Testis (tissue), 5 donors: ENCODE results near the gene SYTL1. TPM values are rescaled to one million over a fixed set of nuclear protein-coding genes. Genes with fewer than 3 reads are reported as not detected.

Source experiments
- DNase-seq: peaks from one replicate; pipeline ENCODE4 v3.0.0-alpha.2; 2019
- H3K27ac ChIP-seq, 2 donors: fragments of 200-600 bp; sonication (generic); one replicate each; pipeline ENCODE4 v1.5.1; 2019
- H3K27me3 ChIP-seq: fragments of 200-600 bp; sonication (generic); one replicate; pipeline ENCODE4 v1.5.1; 2019
- H3K36me3 ChIP-seq: fragments of 200-600 bp; sonication (generic); one replicate; pipeline ENCODE4 v1.5.1; 2017; ENCODE audit warnings: low read depth; ENCODE audit errors: missing control alignments
- H3K4me1 ChIP-seq: fragments of 200-600 bp; sonication (generic); one replicate; pipeline ENCODE4 v1.5.1; 2019
- H3K4me3 ChIP-seq, 2 donors: fragments of 200-600 bp; sonication (generic); one replicate each; pipeline ENCODE4 v1.5.1; 2017 to 2019
- H3K9me3 ChIP-seq: fragments of 200-600 bp; sonication (generic); one replicate; pipeline ENCODE4 v1.5.1; 2017
- CTCF ChIP-seq, 3 experiments: fragments of 450-650 bp in 2 of 3; fragments of 200-600 bp in 1 of 3; sonication (generic) in 1 of 3; IDR thresholded peaks; one replicate each; pipeline ENCODE4 v1.5.1; 2016 to 2019; ENCODE audit warnings: antibody characterized with exemption in 3 of 3, mild to moderate bottlenecking in 2 of 3, moderate library complexity in 1 of 3
- POLR2A ChIP-seq: fragments of 450-650 bp; IDR thresholded peaks from one replicate; pipeline ENCODE4 v1.6.1; 2017; ENCODE audit warnings: antibody characterized with exemption, mild to moderate bottlenecking, moderate library complexity
- WGBS, 2 donors: methylation state at CpG; one replicate each; pipeline ENCODE4 v1.1.5; 2018; 5-methylcytosine and 5-hydroxymethylcytosine counted together
- intact Hi-C: fragments of 100-400 bp; cut with DNase I; formaldehyde crosslinking; loops from one replicate; pipeline ENCODE4 v1.15.1; 2023; ENCODE audit warnings: low total_unique reads
- long read RNA-seq, 2 donors: transcript quantifications; one replicate each; lab custom pipeline, GENCODE V29; 2026
- polyA plus RNA-seq: library from polyadenylated mRNA; stranded (reverse); fragments of 350-450 nt; fragmentation: Illumina TruSeq; extraction: RNeasy Lipid Tissue Mini Kit (QIAGEN cat#74804); gene quantifications from one replicate; pipeline ENCODE4 v1.2.3, GENCODE V29; 2014; ENCODE audit warnings: low read depth, low replicate concordance; ENCODE audit not compliant: insufficient read depth
- total RNA-seq, 2 donors: library from RNA; depleted of rRNA; stranded (reverse); fragments of >200 nt; gene quantifications; one replicate each; pipeline ENCODE4 v1.2.3, GENCODE V29; 2016

SYTL1 gene
- 1 to 10 TPM; 2.3 to 5.4 TPM for total RNA-seq
- polyA plus RNA-seq: 6.0 TPM
- long read RNA-seq, donor 1, partial matches to known transcripts: 0 of 2 reads
- long read RNA-seq, donor 1, other reads (novel, unspliced or antisense): 0 of 2 reads
- long read RNA-seq, donor 2: 0 reads

DNA sequence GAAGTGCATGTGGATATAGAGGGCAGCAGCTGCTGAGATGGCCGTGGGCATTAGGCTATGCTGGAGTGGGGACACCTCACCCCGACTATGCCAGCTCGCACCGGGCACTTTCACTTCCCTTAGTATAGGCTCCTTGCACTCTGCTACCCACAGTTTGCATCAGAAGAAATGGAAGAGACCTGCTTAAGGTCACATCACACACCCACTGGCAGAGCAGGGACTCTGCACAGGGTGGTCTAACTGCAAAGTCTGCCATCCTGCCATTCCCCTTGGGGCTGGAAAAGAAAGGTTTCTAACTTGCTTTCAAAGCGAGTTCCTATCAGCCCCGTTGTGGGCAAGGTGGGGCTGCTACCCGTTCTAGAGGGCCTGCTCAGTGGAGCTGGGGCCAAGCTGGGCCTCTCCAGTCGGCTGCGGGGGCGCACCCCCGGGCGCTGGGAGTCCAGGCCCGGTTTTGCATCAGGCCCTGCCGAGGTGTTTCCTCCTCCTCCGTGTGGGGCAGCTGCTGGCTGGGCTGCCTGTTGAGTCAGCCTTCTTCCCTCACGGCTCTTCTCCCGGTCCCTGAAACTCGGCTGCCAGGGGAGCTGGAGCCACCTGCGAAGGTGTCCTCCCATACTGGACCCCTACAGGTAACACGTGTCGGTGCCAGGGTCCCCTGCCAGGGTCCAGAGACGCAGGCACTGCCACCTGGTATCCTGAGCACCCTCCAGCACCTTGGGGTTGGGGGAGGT is at the start of gene SYTL1:
SYTL1 (plus strand) TSS at position 498 of the 728 bp plus-strand sequence. CDS start 3,313 bp downstream, outside the sequence.
- intact Hi-C loops: no loop called here
- H3K27me3 ChIP-seq: no peaks in the 10 kb centered on the region
- no peak for DNase-seq
- no peaks in the 10 kb centered on the region for H3K9me3 ChIP-seq
- no peak within 1 kb of the TSS for H3K4me3 ChIP-seq
- no peaks in the 10 kb centered on the region for H3K36me3 ChIP-seq
- no peak within 1 kb of the TSS for H3K27ac ChIP-seq
- WGBS, 2 donors: 50 to 63% methylated on average over 16 to 22 of the region's 22 CpGs
- no peak for TF ChIP-seq CTCF (IDR thresholded peaks at IDR 0.05)
- TF ChIP-seq POLR2A: no peak
- H3K4me1 ChIP-seq: peaks cover 5% of the 10 kb centered on the region

DNA sequence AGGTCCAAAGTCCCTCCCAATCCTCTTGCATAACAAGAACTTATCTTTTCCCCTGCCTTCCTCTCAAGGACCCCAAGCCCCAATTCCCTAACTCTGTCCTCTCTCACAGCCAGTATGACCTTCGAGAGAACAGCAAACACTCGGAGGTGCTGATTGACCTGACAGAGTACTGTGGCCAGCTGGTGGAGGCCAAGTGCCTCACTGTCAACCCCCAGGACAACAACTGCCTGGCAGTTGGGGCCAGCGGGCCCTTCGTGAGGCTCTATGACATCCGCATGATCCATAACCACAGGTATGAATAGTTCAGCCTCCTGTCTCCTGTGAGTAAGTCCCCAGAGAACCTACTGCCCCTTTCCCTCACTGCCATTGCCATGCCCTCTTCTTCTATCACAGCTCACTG is 49.7 kb upstream of the SYTL1 start:
- 86 to 90% methylated on average over 5 of the region's 5 CpGs for WGBS, 2 donors
- Histone ChIP-seq H3K27ac (no peak overlapping the region), H3K36me3 (no peaks in the 10 kb centered on the region), H3K4me1 (no peaks in the 10 kb centered on the region), H3K4me3 (no peak overlapping the region), H3K9me3 (no peaks in the 10 kb centered on the region), H3K27me3 (no peaks in the 10 kb centered on the region)
- no peak for TF ChIP-seq POLR2A
- no peak for TF ChIP-seq CTCF (IDR thresholded peaks at IDR 0.05)
- intact Hi-C loops: no loop called here
- DNase-seq: no peak

GRCh38 chr1:27293915-27294314 is 47.9 kb upstream of the SYTL1 start:
- no peak for DNase-seq
- peaks cover 4% of the 10 kb centered on the region for H3K4me1 ChIP-seq
- intact Hi-C loops: no loop called here
- H3K36me3 ChIP-seq: no peaks in the 10 kb centered on the region
- H3K27me3 ChIP-seq: no peaks in the 10 kb centered on the region
- TF ChIP-seq POLR2A: no peak
- no peak for TF ChIP-seq CTCF (IDR thresholded peaks at IDR 0.05)
- H3K4me3 ChIP-seq: no peak overlapping the region
- no peaks in the 10 kb centered on the region for H3K9me3 ChIP-seq
- no peak overlapping the region for H3K27ac ChIP-seq
- WGBS, 2 donors: 85 to 95% methylated on average over 8 of the region's 8 CpGs

DNA sequence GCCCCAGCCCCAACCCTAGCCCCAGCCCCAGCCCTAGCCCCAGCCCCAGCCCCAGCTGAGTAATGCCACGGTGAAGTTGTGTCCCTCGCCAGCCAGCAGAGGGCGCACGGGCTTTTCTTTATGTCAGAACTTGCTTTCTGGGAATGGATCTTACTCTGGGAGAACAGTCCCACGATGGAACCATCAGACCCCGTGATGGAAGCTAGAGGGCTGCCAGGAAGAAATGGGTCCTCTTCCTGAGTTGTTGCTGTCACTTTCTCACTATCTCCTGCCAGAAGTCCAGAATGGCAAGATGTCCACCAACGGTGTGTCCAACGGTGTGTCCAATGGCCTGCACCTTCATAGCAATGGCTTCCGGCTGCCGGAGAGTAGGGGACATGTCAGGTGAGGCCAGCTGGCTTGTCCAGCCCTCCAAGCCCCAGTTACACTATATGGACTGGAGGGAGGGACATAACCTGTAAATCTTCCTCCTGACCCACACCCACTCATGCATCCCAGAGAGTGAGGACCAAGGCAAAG is 45.0 kb upstream of the SYTL1 start:
- WGBS, 2 donors: 60 to 84% methylated on average over 6 to 10 of the region's 10 CpGs
- peak; percentile 75 for DNase-seq
- H3K27ac ChIP-seq: no peak overlapping the region
- H3K4me1 ChIP-seq: peaks cover 19% of the 10 kb centered on the region
- no peaks in the 10 kb centered on the region for H3K27me3 ChIP-seq
- no peaks in the 10 kb centered on the region for H3K36me3 ChIP-seq
- H3K9me3 ChIP-seq: no peaks in the 10 kb centered on the region
- no peak overlapping the region for H3K4me3 ChIP-seq
- TF ChIP-seq POLR2A (no peak), CTCF (IDR thresholded peaks at IDR 0.05) (peak in 2 of 3 experiments; percentile 60 to 71)
- intact Hi-C loops: no loop called here
